AG09309 (cell line): ENCODE measurements around the gene POLE3.
"Not testable (repeated sequence)": the region's sequence is repeated elsewhere in the genome, so short reads cannot be mapped to it uniquely, and the experiment has no call there.

Experiments
- DNase-seq: peaks from one replicate; pipeline ENCODE4 v3.0.0-alpha.2; 2010; ENCODE audit warnings: low read depth
- H3K4me3 ChIP-seq: 2 replicates; pipeline ENCODE4 v1.5.1; 2011; ENCODE audit warnings: mild to moderate bottlenecking, low read depth, low read length, moderate library complexity; ENCODE audit not compliant: control insufficient read depth
- TF ChIP-seq, protein P1 (sequence below): IDR thresholded peaks from 2 replicates; pipeline ENCODE4 v1.5.1; 2011; ENCODE audit warnings: mild to moderate bottlenecking, low read depth, low read length, inconsistent platforms; ENCODE audit not compliant: insufficient read depth, control insufficient read depth; ENCODE audit errors: missing control alignments

The POLE3 gene

DNA sequence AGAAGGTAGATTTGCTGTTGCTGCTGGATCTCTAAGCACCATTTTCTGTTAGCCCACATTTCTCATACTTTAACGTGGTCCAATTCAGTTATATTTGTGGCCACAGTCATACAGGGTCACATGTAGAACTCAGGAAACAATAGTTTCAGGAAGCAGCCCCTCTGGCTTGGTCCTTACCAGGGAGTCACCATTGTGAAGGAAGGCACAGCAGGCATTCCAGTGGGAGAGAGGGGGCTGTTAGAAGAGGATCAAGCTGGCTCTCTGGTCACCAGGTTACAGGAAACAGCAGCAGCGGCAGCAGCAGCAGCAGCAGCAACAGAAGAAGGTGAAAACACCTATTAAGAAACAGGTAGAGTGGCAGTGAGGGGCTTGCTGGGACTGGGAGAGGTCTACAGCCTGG is 14.6 kb upstream of the POLE3 start:
- DNase-seq, result no peak
- H3K4me3 ChIP-seq, result no peak overlapping the region
- TF ChIP-seq, protein P1, sequence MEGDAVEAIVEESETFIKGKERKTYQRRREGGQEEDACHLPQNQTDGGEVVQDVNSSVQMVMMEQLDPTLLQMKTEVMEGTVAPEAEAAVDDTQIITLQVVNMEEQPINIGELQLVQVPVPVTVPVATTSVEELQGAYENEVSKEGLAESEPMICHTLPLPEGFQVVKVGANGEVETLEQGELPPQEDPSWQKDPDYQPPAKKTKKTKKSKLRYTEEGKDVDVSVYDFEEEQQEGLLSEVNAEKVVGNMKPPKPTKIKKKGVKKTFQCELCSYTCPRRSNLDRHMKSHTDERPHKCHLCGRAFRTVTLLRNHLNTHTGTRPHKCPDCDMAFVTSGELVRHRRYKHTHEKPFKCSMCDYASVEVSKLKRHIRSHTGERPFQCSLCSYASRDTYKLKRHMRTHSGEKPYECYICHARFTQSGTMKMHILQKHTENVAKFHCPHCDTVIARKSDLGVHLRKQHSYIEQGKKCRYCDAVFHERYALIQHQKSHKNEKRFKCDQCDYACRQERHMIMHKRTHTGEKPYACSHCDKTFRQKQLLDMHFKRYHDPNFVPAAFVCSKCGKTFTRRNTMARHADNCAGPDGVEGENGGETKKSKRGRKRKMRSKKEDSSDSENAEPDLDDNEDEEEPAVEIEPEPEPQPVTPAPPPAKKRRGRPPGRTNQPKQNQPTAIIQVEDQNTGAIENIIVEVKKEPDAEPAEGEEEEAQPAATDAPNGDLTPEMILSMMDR, result no peak

DNA sequence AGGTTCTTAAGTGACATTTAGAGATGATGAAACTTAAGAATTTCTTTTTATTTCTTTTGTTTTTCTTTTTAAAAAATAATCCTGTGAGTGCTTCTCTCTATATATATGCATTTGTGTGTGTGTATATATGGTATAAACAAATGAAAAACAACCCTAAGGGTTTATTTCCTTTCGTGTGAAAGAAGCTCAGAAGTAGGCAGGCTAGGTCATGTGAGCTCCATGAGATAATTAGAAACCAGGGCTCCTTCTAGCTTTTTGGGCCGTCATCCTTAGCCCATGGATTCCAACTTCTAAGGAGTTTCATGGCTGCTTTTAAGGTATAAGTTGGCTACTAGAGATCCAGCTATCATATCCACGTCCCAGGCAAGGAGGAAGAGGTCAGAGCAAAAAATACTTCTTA is 11.3 kb upstream of the POLE3 start:
- H3K4me3 ChIP-seq, result no peak overlapping the region
- TF ChIP-seq, protein P1, result no peak
- DNase-seq, result no peak

DNA sequence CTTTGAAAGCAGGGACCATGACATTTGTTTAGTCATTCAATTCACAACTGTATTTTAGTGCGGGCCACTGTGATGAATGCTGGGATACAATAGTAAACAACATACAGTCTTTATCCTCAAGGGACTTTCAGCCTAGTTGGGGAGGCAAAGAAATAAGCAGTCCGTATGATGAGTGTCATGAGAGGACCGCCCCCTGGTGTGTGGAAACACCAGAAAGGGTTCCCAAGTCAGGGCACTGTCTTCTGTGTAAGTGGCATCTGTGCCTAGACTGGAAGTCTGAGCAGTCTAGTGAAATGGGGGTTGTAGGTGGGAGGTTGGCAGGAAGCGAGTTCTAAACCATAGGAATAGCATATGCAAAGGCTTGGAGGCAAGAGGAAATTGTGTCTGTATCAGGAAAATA is 6.9 kb upstream of the POLE3 start:
- TF ChIP-seq, protein P1, result no peak
- DNase-seq, result no peak
- no peak overlapping the region for H3K4me3 ChIP-seq

DNA sequence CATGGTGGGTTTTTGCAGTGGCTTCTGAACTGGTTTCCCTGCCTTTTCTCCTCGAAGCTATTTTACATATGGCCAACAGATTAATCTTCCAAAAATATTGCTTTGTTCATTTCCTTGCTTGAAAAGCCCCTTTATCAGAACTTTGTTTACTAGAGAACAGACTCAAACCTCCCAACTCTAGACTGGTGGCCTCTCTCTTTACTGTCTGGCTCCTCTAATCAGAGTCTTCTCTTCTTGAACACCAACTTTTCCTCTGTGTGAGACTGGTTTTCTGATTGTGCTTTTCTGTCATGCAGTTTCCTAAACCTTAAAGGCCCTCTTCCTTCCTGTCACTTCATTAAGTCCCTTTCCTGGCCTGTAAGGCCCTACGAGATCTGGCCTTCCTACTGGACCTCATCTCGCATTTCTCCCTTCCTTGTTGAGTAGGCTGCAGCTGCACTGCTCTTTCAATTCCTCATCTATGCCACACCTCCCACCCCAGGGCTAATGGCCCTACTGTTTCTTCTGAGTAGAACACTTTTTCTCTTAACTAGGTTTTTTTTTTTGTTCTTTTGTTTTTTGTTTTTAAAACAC is 5.8 kb upstream of the POLE3 start:
- no peak overlapping the region for H3K4me3 ChIP-seq
- no peak for DNase-seq
- TF ChIP-seq, protein P1, result no peak

DNA sequence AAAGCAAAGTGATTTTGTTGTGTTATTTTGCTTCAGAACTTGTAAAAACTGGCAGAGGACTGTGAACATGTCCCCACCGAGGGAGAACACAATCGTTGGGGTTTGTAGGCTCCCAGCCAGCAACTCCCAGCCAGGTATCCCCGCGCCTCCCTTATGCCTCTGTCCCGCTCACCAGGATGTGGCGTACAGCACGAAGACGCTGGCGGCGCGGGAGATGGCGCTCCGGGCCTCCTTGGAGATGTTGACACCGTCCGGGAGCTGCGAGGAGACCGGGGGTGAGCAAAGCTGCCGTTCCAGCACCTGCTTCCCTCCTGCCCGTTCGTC is 630 bp downstream of the POLE3 start:
- no peak for DNase-seq
- TF ChIP-seq, protein P1, result no peak

DNA sequence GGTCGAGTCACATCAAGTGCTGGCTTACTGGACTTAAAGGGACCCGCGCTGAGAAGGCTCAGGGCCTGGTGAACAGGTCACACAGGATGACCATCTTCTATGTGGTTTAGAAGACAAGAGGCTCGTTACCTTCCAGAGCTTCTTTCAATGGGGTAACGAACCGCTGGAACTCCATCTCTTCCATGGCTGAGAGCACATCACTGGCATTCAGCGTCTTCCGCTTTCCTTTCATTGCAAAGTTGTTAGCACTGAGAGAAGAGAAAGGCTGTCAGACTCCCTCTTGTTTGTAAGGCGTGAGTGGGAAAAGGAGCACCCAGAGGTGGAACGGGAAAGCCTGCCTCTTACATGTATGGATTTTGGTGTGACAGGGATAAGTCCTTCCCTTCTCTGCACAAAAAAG is 994 bp downstream of the POLE3 start:
- TF ChIP-seq, protein P1, result no peak
- DNase-seq, result no peak
- H3K4me3 ChIP-seq, result peak overlapping the region; percentile 99

More for the DNA sequence above, 630 bp downstream of the POLE3 start:
- peak overlapping the region; percentile 99 for H3K4me3 ChIP-seq

DNA sequence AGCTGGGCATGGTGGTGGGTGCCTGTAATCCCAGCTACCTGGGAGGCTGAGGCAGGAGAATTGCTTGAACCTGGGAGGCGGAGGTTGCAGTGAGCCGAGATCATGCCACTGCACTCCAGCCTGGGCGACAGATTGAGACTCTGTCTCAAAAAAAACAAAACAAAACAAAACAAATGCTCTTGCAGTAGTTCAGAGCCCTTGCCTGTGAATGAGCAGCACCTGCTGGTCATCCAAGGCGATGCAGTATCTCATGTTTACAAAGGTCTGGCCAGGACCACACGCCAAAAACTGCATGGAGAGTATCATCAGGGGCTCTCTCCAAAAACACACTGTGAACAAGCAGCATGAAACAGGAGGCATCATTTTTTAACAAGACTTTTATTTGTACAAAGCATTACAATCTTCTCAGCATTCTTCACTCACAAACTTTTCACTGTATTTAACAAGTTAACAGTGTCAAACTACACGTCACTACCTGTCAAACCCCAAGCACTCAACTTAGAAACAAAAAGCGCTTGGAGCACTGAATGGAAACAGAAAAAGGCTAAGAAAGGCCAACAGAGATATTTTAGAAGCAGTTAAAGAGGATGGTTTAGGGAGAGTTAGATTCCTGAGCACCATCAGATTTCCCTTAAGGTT is 3.5 kb downstream of the POLE3 start:
- H3K4me3 ChIP-seq, DNase-seq: not testable (repeated sequence)
- TF ChIP-seq, protein P1, result peak; percentile 85

DNA sequence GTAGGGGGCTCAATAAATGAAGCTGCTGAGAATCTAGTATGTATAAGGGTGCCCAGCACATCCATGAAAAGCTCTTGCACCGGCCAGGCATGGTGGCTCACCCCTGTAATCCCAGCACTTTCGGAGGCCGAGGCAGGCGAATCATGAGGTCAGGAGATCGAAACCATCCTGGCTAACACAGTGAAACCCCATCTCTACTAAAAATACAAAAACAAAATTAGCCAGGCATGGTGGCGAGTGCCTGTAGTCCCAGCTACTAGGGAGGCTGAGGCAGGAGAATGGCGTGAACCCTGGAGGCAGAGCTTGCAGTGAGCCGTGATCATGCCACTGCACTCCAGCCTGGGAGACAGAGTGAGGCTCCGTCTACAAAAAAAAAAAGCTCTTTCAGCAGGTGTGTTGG is 4.1 kb downstream of the POLE3 start:
- H3K4me3 ChIP-seq, DNase-seq: not testable (repeated sequence)
